GM19238 (cell line): ENCODE data around the gene MEIOC.
"Not testable (repeated sequence)": the region's sequence is repeated elsewhere in the genome, so short reads cannot be mapped to it uniquely, and the experiment has no call there.

Experiments used
- DNase-seq: peaks from one replicate; pipeline ENCODE4 v3.0.0; 2011; ENCODE audit warnings: low spot score; ENCODE audit not compliant: insufficient read length

Gene MEIOC

DNA sequence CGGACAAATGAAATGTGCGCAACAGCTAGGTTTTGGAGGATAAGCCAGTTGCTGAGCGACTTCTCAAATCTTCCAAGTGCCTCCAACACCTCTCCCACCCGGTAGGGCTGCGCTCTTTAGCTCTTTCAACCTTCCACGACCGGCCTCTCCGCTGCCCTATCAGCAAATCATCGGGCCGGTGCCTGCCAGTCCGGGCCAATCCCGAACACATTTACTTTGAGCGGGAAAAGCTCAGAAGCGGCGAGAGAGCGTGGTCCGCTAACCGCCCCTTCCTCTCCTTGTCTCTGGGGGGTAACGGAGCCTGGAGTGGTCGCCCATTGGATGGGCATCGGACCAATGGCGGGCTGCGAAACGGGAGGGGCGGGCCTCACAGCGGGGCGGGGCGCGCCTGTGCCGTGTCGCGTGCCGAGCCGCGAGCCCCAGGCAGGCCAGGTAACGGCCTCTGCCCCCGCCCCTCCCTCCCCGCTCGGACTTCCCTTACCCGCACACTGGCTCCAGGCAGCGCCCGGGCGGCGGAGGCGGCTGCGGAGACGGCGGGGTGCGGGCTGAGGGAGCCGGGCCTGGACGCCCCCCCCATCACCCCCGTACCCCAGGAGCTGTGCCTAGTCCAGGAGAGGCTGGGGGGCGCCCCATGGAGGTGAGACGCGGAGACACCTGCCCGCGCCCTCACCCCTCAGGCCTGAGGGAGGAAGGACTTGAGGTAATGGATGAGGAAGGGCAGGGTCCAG is at the start of gene MEIOC:
TSS of gene MEIOC (plus strand) at position 486 of the 728 bp plus-strand sequence. CDS start at position 632, 146 bp downstream.
- no peak for DNase-seq

DNA sequence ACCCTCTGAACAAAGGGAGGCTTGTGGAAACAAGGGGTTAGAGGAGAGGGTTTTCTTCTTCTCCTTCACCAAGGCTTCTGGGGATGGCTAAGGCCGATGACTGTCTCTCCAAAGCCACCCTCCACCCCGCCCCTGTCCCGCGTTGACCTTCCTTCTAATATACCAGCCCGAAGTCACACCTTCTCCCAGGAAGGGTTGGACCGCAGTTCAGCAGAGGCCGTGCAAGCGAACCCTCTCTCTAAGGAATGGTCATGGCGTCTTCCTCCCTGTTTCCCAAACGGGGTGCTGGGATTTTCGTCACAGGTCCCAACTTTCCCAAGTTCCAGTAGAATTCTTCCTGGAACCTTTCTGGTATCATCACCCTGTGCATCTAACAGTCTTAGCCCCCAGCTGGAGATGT is 49.6 kb upstream of the MEIOC start:
- no peak for DNase-seq

DNA sequence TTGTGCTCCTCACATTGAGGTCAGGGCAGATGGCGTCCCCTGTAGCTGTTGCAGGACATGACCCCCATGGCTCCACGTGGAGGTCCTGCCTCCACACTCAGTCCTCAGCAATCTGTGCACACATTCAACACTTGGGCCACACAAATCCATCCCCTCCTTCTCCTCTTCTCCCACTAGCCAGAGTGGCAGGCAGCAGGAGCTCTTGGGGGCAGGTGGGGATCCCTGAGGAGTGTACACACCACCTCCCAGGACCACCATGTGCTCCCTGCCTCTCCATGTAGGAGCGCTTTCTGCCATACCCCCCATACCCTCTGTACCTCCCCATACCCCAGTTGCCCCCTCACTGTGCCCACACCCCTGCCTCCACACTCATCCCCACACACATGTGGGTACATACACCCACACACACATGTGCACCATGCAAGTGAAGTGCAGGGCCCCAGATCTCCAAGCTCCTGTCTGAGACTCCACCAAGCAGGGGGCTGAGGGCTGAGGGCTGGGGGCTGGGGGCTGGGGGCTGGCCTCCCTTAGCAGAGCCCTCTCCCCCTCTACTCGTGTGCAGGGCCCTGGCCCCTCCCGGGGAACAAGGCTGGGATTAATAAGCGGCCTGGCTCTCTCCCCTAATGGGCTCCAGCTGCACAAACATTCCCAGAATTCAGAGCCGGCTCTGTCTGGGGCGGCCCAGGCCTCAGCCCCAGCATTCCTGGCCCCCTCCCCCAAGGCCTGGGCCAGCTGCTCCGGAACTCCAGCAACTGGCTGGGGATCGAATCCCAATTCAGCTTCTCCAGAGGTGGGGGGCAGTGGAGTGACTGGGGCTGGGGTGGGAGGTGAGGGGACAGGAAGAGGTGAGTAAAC is 48.2 kb upstream of the MEIOC start:
- no peak for DNase-seq

DNA sequence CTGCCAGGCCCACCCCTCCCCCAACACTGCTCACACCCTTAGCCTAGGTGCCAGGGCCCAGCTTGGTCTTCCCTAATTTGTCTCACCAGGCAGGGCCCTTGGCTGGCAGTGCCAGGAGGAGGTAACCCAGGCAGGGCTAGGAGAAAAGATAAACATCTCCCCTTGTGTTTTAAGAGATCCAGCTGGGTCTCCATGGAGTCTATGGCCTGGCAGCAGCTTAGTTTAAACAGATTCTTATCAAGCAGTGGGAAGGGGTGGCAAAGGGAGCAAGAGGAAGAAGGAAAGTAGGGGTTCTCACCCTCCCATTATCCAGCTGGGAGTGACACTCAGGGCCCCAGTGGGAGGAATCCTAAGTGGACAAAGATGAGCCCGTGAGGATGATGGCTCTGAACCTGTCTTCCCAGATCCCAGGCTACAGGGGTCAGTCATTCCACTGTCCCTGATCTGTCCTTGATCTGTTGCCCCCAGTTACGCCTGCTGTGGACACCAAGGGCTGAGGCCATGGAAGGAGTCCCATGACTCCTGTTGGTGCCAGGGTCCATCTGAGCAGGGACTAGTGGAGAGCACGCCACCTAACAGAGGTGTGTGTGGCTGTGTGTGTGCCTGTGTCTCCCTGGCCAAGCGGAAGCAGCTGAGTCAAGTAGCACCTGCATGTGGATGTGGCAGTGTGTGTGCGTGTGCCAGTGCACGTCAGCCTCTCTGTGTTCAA is 47.4 kb upstream of the MEIOC start:
- DNase-seq = no peak

DNA sequence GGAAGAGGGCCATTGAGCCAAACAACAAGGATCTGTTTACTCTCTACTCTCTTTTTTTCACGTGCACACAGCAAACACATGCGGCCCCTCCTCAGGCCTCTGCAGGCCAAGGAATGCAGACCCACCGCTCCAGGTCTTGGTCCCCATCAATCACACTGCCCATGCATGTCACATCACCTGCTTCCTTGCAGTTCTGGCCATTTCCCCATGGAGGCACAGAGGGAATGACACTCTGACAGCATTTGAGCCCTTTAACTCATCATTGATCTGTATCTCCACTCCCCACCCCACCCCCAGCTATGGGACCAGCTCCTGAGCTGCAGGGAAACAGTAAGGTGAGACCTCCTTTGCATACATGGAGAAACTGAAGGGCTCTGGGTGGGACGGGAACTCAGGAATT is 45.9 kb upstream of the MEIOC start:
- DNase-seq = no peak

DNA sequence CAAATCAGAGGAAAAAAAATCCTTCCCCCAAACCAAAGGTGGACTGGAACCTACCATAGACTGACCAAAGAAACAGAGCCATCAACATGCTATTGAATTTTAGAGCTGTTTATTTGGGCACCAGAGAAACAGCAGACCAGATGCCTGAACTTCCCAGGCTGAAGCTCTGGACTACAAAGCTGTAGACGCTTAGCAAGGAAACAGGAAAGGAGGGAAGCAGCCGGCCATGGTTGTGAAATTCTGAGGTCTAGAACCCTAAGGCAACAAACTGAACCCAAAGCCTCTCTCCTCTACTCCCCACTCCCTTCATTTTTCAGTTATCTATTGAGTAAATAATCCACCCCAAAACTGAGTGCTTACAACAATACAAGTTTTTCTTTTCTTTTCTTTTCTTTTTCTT is 45.4 kb upstream of the MEIOC start:
- no peak for DNase-seq

DNA sequence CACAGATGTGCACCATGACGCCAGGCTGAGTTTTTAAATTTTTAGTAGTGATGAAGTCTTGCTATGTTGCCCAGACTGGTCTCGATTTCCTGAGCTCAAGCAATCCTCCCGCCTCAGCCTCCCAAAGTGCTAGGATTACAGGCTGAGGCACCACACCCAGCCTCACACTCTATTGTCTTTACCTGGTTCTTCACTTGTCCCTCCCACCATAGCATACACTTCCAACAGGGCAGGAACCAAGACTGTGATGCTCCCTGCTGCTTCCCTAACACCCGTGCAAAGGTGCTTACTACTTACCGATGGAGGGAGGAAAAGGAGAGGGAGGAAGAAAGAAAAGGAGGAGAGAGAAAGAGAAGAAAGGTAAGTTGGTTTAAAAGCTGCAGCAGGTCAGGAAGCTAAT is 41.4 kb upstream of the MEIOC start:
- DNase-seq = no peak

DNA sequence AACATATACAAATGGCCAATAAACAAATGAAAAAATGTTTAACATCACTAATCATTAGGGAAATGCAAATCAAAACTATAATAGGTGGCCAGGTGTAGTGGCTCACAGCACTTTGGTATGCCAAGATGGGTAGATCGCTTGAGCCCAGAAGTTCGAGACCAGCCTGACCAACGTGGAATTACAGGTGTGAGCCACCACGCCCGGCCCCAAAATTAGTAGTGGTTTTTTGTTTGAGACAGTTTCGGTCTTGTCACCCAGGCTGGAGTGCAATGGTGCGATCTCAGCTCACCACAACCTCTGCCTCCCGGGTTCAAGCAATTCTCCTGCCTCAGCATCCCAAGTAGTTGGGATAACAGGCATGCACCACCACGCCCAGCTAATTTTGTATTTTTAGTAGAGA is 37.6 kb upstream of the MEIOC start:
- DNase-seq = not testable (repeated sequence)

DNA sequence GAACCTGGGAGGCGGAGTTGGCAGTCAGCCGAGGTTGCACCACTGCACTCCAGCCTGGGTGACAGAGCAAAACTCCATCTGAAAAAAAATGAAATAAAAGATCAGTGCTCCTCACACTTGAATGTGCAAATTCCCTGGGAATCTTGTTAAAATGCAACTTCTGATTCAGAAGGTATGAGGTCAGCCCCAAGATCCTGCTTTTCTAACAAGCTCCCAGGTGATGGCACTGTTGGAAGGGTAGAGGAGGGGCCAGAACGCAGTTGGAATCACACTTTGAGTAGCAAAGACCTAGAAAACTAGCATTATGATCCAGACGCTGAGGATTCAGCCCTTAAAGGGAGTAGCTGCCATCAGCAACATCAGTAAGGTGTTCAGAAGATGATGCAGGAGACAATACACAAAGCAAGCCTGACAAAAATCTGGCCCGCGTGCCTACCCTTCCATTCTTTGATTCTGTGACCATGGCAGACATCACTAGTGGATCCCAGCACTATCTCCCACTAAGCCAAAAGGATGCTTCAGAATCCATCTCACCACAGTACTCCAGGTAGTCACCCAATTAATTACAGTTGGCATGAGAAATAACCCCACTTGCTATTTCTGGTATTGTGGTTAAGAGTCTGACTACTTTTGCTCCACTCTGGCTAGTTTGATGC is 33.1 kb upstream of the MEIOC start:
- DNase-seq = no peak

DNA sequence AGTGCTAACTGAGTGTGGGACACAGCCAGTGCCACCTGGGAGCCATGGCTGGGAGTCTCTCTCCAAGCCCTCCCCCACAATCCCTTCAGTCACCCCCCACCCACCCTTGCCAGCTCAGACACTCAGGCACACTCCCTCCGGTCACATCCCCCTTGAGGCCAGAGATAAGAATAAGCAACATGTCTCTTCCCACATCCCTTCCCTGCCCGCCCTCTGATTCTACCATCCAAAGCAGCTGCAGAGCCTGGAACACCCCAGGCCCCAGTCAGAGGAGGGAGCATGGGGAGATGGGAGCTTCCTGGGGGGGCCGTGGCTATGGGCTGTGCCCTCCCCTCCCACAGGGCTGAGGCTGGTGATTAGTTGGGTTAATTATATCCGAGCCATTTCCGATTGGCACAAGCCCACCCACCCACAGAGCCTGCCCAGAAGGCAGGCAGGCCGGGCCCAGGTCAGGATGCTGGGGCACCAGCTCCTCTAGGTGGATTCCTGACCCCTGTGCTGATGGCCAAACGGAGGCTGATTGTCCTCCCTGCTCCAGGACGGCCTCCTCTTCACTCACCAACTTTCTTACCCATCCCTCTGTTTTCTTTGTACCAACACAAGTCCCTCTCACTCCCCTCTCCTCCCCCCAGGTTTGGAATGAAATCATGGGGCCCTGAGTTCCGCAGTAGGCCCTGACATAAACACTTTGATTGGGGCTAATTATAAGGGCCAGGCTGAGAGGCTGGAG is 28.6 kb upstream of the MEIOC start:
- DNase-seq = no peak

DNA sequence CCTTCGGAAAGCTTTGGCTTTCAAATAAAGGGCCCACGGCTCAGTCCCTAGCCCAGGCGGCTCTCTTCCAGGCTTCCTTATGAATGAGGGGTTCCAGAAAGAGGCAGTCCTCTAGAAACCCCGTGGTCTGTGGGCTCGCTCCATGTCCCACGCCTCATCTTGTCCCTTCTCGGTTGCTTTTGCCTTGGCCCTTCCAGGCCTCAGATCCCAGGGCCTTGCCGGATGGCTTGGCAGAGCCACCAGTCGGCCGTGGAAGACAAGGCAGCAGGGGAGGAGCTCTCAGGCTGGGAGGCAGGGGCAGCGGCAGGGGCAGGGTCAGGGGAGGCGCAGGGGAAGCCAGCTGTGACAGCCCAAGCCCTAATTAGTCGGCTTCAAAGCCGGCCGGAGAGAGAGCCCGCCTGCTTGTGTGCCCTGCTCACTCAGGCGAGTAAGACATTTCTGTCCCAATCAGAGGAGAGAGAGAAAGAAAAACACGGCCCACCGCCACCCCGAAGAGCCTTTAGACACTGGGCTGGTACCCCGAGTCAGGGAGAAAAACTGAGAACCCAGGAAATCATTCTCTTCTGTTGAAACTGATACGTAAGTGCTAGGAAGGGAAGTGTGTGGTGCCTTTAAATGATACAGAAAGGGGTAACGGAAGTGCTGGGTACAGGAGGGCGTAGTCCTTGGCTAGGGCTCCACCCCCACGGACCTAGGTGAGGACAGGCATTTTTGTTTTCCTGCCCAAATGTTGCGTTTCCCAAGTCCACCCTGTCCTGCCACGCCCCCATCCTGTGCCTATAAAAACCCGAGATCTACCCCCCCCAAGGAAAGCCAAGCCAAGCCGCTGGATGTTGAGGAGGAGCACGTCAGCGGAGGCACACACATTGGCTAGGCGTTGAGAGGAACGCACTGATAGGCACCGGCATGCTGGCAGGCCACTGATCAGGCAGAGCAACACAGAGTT is 27.8 kb upstream of the MEIOC start:
- DNase-seq = peak; percentile 32

DNA sequence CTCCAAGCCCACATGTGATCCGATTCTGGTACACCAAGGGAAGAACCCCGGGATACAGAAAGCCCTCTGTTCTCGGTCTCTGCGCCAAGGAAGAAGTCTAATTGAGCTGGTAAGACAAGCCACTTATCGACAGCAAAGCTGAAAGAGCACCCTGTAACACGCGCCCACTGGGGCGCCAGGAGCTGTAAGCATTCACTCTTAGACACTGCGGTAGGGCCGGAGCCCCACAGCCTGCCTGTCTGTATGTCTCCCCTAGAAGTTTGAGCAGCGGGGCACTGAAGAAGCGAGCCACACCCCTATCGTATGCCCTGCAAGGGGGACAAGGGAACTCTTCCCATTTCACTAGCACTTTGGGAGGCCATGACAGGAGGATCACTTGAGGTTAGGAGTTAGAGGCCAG is 27.0 kb upstream of the MEIOC start:
- no peak for DNase-seq

DNA sequence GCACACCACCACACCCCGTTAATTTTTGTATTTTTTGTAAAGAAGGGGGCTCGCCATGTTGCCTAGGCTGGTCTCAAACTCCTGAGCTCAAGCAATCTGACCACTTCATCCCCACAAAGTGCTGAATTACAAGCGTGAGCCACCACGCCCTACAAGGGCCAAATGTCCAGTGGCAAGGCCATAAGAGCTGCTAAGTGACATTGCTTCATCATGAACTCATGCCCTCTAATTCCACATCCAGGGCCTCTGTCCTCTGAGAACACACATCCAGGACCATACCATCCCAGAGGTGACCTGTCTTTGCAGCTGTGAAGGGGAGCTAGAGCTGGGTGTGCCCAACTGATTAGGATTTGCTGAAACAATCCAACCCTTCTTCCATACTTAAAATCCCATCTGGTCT is 25.6 kb upstream of the MEIOC start:
- no peak for DNase-seq

DNA sequence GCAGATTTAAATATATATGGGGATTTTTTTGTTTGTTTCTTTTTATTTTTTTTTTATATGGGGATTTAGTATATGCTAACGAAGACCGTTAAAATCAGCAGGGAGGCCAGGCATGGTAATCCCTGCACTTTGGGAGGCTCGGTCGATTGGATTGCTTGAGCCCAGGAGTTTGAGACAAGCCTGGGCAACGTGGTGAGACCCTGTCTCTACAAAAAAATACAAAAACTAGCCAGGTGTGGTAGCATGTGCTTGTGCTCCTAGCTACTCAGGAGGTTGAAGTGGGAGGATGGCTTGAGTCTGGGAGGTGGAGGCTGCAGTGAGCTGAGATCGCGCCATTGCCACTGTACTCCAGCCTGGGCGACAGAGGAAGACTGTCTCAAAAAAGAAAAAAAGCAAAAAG is 22.3 kb upstream of the MEIOC start:
- no peak for DNase-seq

DNA sequence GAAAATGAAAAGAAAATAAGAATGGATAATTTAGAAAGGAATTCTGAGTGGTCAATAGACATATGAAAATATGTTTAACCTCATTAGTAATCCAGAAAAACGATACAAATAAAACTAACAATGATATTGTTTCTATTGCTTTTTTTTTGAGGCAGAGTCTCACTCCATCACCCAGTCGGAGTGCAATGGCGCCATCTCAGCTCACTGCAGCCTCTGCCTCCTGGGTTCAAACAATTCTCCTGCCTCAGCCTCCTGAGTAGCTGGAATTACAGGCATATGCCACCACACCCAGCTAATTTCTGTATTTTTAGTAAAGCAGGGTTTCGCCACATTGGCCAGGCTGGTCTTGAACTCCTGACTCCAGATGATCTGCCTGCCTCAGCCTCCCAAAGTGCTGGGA is 21.9 kb upstream of the MEIOC start:
- not testable (repeated sequence) for DNase-seq

DNA sequence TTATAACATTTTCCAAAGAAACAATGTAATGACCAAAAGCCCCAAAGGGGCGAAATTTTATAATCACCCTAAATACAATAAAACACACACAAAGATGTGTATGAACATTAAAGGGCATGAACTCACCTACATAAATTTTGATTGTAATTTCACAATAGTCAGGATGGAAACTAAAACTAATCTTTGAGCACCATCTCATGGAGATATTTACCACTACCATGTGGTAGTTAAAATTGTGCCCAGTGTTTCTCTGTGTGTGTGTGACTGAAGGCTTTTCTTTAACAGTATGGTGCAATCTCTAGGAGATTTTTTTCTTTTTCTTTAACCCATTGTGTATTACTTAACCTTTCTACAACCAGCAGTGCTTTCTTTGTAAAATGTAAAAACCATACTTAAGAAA is 19.7 kb upstream of the MEIOC start:
- no peak for DNase-seq

DNA sequence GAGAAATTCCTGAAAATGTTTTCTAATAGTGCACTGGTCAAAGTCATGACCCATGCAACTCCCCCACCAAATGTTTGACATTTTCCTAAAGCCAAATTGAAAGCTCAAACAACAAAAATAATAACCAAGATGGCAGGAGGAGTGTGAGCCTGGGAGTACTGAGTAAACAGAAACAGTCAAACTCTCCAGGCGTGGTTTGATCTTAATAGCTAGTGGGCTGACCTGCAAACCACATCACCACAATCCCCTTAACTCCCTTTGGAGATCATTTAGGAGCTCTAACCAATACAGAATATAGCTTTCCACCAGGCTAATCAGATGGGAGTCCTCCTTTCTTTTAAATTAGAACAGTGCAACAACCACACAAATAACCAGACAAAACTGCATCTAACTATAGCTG is 19.2 kb upstream of the MEIOC start:
- DNase-seq = no peak

DNA sequence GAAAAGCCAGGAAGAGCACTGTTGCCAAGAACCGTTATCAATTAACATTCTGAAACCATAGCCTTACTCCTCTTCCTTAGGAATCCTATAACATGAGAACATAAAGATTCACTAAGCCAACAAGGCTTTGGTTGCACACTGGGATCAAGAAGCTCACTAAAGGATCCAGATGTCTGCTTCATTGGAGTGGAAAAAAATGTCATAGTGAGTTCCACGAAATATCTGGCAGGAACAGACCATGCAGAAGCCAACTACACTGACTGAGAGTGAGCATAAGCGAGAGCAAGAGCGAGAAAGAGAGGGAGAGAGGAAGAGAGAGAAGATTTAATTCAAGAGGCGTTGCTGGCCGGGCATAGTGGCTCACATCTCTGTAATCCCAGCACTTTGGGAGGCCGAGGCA is 13.4 kb upstream of the MEIOC start:
- no peak for DNase-seq

DNA sequence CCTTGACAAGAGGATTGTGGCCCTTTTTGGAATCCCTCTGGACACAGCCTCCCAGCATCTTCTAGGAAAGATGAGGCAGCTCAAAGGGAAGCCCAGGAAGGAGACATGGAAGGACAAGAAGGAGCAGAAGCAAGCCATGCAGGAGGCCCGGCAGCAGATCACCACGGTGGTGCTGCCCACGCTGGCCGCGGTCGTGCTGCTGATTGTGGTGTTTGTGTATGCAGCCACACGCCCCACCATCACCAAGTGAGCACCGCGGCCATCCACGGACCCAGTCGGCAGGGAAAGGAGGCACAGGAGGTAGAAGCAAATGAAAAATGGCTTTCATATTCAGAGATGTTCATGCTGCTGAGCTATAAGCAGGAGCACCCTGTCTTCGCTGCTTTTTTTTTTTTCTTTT is 10.9 kb upstream of the MEIOC start:
- DNase-seq = no peak

DNA sequence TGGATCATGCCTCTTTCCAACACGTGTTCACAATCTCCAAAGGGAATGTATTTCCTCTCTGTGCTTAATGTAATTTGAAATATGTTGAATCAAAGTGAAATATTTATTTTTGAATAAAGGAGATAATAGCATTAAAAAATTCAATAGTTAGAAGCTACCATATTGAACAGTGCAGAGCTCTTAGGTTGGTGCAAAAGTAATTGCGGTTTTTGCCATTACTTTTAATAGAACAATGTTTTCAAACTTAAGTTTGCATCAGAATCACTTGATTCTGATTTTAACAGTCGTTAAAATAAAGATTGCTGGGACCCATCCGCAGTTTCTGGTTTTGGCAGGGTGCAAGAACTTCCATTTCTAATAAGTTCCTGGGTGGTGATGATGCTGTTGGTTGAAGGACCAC is 10.0 kb upstream of the MEIOC start:
- no peak for DNase-seq
